Femur (tissue), 1 donor: ENCODE results near the gene DCLRE1B.

ENCODE experiments used
- DNase-seq: peaks from one replicate; pipeline ENCODE4 v3.0.0-alpha.2; 2017

DCLRE1B gene

DNA sequence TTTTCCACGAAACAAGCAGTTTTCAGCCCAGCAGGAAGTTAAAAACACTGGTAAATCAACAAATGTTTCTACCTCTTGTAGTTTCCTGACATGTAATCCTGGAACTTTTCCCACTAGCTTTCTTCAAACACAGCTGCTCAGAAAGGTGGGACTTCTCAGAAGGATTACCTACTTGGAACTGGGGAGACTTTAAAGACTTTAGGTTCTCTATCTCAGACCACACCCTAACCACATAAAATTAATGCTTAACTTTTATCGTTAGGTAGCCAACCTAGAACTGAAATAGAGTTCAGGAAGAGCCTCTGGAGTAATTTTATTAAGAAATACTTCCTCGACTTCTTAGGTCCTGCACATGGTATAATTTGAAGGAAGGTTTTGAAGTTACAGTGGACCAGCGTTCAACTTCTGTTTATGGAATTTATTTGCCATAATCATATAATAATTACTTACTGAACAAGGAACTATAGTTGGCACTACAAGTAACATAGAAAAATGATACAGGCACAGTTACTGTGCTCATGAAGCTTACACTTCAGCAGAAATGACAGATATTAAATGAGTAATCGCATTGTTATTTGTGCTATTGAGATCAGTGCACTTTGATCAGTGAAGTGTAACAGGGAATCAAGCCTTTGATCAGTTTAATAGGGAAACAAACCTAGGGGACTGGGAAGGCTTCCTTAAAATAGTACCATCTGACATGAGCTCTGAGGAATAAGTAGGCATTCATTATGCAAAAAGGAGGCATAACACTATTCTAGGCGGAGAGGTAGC is 17.5 kb upstream of the DCLRE1B start, which contains the start of gene BCL2L15:
Gene BCL2L15, minus strand, starts transcription at position 180 of the 774 bp plus-strand sequence. CDS start 206 bp downstream, outside the sequence.
- DNase-seq = no peak

- no peak for DNase-seq
These were observed 14.3 kb upstream of the DCLRE1B start for GRCh38 chr1:113890816-113891215.

- no peak for DNase-seq
These were observed 13.4 kb upstream of the DCLRE1B start for GRCh38 chr1:113891631-113892220.

DNA sequence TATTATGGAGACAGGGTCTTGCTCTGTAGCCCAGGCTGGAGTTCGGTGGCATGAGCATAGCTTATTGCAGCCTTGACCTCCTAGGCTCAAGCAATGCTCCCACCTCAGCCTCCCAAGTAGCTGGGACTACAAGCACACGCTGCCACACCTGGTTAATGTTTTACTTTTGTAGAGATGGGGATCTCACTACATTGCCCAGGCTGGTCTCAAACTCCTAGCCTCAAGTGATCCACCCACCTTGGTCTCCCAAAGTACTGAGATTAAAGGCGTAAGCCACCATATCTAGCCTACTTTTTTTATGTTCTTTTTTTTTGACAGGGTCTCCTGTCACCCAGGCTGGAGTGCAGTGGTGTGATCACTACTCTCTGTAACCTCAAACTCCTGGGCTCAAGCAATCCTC is 11.9 kb upstream of the DCLRE1B start:
- no peak for DNase-seq

DNA sequence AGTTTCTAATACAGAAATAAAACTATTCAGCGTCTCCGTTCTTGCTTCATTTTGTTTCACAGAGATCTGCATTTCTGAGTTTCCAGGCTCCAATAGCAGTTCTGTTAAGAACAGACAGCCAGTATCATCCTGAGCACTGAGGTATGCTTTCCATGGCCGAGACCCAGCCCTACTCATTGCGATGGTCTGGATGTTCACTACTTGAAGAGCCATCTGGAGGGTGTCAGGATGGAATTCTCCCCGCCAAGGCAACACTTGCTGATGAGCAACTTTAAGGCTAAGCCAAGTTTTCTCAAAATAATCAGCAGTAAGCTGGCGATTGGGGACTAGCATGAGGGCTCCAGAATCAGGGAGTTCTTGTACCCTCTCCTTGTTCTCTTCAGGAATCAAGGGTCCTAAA is 10.0 kb upstream of the DCLRE1B start:
- no peak for DNase-seq

GRCh38 chr1:113895961-113896360 is 9.2 kb upstream of the DCLRE1B start:
- DNase-seq = no peak

DNA sequence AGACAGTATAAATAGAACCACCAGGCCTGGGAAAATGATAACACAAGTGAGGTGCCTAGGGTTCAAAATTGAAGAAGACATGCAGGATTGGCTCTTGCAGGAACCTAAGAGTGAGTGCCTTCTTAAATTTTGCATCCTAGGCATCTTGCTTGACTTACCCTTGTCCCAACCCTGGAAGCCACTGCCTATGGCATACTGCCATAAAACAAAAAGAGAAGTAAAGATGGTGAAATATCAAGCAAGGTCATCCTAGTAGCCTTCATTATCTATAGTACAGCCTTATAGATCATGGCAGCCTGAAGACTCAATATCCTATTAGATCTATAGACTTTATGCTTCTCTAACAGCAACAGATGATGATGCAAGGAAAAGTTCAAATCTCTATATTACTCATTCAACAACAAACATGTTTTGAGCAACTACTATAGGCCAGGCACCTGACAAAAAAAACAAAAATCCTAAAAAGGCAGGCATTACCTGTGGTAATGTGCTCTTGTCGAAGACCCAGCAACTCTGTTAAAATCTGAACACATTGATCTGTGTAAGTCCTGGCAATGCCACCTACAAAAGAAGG is 6.8 kb upstream of the DCLRE1B start:
- DNase-seq = no peak

DNA sequence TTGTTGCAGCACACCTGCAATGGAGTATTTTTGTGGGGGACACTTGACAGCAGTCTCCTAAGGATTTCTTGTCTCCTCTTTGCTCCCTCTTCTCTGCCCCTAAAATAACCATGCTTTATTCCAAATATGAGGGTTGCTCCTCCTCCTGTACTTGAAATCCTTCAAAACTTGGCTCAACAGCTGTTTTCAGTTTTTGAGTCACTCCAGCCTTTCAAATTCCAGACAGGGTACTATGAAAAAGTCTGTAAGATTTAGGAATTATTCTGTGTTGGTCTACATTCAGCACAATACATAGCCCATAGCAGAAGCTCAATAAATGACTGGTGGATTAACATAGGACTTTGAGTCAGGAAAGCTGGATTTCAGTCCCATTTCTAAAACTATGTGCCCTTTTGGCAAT is 6.0 kb upstream of the DCLRE1B start:
- DNase-seq = no peak

DNA sequence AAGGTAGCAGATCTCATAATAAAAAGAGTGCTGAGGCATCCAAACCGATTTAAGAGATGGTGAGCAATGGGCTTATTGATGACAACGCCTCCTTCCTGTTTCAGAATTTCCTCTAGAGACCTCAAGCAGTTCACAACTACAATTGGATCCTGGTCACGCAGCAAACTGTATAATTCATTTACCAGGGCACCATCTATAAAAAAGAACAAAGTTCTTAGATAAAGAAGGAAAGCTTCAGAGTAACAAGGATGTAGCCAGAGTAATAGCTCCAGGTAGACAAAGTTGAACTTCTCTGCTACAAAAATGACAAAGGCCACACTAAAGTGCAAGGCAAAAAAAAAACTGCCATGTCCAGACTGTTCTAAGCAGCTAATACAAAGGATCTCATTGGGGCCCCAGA is 3.9 kb upstream of the DCLRE1B start:
- DNase-seq = no peak

DNA sequence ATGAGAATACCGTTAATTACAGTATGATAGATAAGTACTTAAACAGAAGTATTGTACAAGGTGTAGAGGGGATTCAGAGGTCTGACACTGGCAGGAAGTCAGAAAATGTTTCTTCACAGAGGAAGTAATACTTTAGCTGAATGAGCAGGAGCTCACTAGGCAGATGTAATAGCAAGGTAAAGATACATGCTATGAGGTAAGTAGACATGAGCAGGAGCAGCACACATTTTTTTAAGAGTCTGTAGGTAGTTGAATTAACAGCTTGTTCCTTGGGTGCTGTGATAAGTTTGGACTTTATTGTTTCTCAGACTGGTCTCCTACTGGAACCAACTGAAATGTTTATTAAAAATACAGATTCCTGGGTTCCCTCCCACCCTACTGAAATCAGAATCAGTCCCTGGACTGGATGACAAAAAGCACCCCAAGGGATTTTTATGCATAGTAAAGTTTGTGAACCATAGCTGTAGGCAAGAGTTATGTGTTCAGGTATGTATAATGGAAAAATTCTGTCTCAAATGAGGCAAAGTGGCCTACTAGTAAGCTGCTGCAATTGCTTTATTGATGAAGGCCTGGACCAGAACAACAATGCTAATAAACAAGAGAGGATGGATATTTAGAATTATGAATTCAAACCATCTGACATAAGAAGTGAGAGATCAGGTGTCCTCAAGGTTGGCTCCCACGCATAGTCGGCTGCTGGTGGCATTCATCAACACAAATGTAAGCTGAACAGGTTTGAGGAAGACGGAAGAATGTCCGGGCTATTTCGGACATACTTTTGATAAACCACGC is 1.4 kb upstream of the DCLRE1B start:
- DNase-seq = no peak

GRCh38 chr1:113904293-113904673 is 843 bp upstream of the DCLRE1B start:
- DNase-seq = no peak

DNA sequence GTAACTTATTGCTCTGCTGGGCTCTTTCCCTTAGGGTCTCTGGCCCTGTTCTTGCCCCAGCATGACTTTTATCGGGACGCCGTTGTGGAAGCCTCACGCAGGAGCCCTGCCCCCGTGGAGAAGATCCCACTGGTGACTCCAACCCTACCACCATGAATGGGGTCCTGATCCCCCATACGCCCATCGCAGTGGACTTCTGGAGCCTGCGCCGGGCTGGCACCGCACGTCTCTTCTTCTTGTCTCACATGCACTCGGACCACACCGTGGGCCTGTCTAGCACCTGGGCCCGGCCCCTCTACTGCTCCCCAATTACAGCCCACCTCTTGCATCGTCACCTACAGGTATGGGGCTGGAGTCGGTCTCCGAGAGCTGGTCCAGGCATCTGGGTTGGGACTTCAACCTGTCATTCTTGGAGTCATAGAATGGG is 322 bp downstream of the DCLRE1B start:
- DNase-seq = no peak

DNA sequence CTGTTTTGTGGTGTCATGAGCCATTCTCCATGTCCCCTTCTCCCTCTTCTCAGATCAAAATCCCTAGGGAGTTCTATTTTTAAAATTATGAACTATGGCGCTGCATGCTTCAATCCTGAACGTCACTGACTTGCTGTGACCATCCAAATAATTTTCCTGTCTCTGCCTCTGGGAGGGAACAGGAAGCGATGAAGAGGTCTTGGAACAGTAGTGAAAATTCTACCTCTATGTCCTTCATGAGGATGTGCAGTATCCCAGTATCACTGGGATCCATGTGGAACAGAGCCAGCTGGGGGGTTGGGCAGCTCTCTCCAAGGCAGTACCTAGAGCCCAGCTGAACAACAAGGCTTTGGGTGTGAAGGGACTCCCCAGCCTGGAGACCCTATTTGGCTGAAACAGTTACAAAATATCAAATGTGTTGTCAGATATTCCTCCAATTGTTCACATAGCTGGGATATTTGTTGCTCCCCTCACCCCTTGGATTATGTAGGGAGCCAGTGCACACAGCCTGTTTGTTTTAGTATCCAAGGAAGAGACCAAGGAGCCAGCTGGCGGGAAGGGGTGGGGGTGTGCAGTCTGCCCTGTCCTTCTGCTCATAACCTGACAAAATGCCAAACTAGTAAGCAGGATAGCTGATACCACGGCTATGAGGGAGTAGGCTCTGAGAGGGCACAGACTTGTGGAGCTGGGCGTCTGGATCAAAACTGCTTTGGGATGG is 7.6 kb downstream of the DCLRE1B start:
- DNase-seq = peak; percentile 77

GRCh38 chr1:113913312-113913668 is 8.2 kb downstream of the DCLRE1B start:
- no peak for DNase-seq

DNA sequence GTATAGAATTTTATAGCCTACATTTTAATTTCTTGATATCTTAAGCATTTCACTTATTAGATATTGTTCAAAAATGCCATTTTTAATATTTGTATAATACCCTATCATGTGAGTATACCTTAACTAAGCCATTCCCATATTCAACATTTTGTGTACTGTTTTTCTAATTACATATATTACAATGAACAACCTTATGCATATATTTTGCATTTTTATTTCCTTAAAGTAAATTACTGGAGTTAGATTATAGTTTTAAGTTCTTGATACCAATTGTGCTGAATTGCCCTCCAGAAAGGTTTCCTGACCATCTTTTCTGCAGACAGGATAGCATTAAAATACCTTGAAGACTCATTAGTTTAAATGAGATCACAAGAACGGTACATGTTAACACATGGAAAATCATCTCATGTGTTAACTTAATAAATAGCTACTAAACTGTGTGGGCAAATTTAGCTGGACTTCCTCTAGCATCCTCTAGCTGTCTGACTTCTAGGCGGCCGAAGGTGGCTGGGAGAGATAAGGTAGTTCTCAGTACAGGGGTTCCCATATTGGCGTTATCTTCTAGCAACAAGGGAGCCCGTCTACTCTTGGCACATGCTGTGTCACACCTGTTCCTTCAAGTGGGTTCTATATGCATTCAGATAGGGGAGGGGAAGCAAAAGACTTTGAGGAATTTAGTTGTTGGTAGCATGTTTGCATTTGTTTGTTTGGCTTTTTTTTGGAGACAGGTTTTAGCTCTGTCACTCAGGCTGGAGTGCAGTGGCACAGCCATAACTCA is 8.9 kb downstream of the DCLRE1B start:
- DNase-seq = no peak

DNA sequence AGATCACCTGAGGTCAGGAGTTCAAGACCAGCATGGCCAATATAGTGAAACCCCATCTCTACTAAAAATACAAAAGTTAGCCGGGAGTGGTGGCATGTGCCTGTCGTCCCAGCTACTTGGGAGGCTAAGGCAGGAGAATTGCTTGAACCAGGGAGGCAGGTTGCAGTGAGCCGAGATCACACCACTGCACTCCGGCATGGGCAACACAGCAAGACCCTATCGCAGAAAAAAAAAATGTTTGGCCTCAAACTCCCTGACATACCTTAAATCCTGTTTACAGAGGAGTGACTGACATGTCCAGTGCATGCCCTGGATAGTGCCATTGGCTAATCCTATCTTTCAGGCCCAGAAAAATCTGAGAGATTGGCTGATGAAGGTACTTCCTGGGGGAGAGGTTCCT is 11.8 kb downstream of the DCLRE1B start:
- DNase-seq = no peak

GRCh38 chr1:113917400-113918082 is 12.4 kb downstream of the DCLRE1B start:
- no peak for DNase-seq

DNA sequence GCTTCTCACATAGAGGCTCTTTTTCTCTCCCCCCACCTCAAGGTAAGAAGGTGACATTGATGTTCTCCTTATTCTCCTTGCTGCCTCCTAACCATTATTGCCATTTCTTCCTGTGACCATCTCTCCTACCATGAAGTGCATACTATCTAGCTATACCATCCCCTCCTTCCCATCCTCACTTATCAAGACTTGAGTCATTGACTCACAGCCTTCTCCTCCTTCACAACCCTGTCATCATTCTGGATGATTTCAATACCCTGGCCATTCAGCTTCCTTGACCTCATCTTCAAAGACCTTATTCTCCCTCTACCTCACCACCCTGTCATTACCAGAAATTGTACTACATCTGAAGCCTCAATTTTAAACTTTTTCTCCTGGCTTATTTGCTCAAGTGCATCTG is 13.1 kb downstream of the DCLRE1B start:
- DNase-seq = no peak

- DNase-seq = no peak
These were observed 17.8 kb downstream of the DCLRE1B start for GRCh38 chr1:113922957-113923356.

DNA sequence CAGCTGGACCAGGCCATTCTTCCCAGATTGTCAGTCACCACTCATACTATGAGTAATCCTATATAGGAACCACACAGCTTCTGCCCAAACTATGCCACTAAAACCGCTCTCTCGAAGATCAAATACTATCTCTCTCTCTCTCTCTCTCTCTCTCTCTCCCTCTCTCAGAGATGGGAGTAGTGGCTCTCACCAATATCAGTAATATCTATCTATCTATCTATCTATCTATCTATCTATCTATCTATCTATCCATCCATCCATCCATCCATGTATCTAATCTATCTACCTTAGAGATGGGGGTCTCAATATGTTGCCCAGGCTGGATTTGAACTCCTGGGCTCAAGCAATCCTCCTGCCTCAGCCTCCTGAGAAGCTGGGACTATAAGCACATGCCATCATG is 19.3 kb downstream of the DCLRE1B start:
- DNase-seq = no peak

DNA sequence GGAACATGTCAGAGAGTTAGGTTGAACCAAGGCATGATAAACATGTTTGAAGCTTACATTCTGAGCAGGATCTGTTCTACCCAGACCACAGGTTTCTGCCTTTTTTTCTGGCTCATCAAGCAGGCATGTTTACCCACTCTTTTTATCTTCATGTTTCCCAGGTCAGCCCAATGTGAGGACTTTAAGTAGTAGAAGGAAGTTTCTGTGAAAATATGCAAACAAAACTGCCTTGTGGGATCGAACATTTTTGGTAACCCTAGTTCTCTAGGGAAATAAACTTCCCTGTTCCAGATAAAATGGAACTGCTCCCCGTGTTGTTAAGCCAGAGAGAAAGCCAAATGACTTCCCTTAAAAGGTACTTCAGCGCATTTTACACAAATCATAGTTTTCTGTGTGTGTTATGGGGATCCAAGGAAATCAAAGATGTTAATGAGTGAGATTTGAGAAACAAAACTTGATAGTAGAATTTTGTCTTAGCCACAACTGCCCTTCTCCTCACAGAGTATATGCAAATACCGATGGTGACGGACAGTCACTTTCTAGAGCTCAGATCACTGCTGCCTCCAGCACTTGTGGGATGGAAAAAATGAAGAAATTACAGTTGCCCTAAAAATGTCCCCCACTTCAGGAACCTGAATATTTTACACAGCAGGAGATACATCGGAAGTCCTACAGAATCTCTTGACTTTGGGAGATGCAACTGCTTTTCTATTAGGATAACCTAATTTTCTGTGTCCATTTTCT is 23.2 kb downstream of the DCLRE1B start:
- no peak for DNase-seq
